HepG2 (cell line): ENCODE results near the gene FAM199X. TPM values are rescaled to one million over a fixed set of nuclear protein-coding genes. Genes with fewer than 3 reads are reported as not detected.

Source experiments
- NFKBIZ ChIP-seq: IDR thresholded peaks from 2 replicates; pipeline ENCODE4 v1.6.1; 2018; ENCODE audit warnings: missing genetic modification reagents, missing compliant biosample characterization
- TBL1XR1 ChIP-seq: fragments of 150-350 bp; IDR thresholded peaks from 2 replicates; pipeline ENCODE4 v1.6.1; 2014; ENCODE audit warnings: borderline replicate concordance, low read length; ENCODE audit not compliant: partially characterized antibody
- ZNF75D ChIP-seq: sonication (generic); formaldehyde crosslinking; IDR thresholded peaks from 2 replicates; pipeline ENCODE4 v1.8.1; 2023; ENCODE audit warnings: missing genetic modification reagents, mild to moderate bottlenecking, borderline replicate concordance
- polyA plus RNA-seq, 8 experiments: library from polyadenylated mRNA; depleted of rRNA in 3 of 8; stranded (reverse) in 7 of 8; unstranded in 1 of 8; fragments of >200 nt; fragmentation: Illumina TruSeq in 4 of 8; extraction: Trizol in 4 of 8; gene quantifications; 2 replicates each; pipeline versions ENCODE4 v1.2.1 to v1.2.3, GENCODE V29; 2011 to 2016; ENCODE audit warnings: low read depth in 4 of 8, missing spikeins in 1 of 8, mixed read lengths in 1 of 8; ENCODE audit not compliant: insufficient read depth in 1 of 8
- total RNA-seq, 5 experiments: library from RNA; depleted of rRNA; stranded (reverse); fragments of >200 nt; fragmentation: Illumina TruSeq; extraction: Trizol; gene quantifications; 2 replicates each; pipeline ENCODE4 v1.2.3, GENCODE V29; 2016; ENCODE audit warnings: low read depth in 1 of 5
- TF ChIP-seq, protein P1 (sequence below): IDR thresholded peaks from 2 replicates; pipeline ENCODE4 v1.6.1; 2012; ENCODE audit warnings: low read depth, low read length, improper control_type of control experiment
- TF ChIP-seq, protein P2 (sequence below), 2 experiments: sonication (generic) in 1 of 2; formaldehyde crosslinking in 1 of 2; IDR thresholded peaks; 2 replicates each; pipeline versions ENCODE4 v1.4.0 to v1.6.1; 2018 to 2020; ENCODE audit warnings: missing genetic modification reagents in 2 of 2, borderline replicate concordance in 1 of 2, low read depth in 1 of 2, mild to moderate bottlenecking in 1 of 2, missing biosample characterization in 1 of 2
- TF ChIP-seq, protein P3 (sequence below): sonication (generic); formaldehyde crosslinking; IDR thresholded peaks from 2 replicates; pipeline ENCODE4 v1.4.0; 2020; ENCODE audit warnings: missing genetic modification reagents
- TF ChIP-seq, protein P4 (sequence below): sonication (generic); formaldehyde crosslinking; IDR thresholded peaks from one replicate; pipeline ENCODE4 v1.5.1; 2020; ENCODE audit warnings: mild to moderate bottlenecking, missing genetic modification reagents; ENCODE audit errors: not compliant biosample characterization
- TF ChIP-seq, protein P5 (sequence below): sonication (generic); formaldehyde crosslinking; IDR thresholded peaks from 2 replicates; pipeline ENCODE4 v1.5.0; 2020; ENCODE audit warnings: mild to moderate bottlenecking, missing genetic modification reagents, moderate library complexity

The FAM199X gene
- total and polyA plus RNA-seq, 2 of the 13 experiments (the other 11 are each of a cell fraction or from before 2014, with no cell fraction given) = 5.1 to 18.0 TPM

DNA sequence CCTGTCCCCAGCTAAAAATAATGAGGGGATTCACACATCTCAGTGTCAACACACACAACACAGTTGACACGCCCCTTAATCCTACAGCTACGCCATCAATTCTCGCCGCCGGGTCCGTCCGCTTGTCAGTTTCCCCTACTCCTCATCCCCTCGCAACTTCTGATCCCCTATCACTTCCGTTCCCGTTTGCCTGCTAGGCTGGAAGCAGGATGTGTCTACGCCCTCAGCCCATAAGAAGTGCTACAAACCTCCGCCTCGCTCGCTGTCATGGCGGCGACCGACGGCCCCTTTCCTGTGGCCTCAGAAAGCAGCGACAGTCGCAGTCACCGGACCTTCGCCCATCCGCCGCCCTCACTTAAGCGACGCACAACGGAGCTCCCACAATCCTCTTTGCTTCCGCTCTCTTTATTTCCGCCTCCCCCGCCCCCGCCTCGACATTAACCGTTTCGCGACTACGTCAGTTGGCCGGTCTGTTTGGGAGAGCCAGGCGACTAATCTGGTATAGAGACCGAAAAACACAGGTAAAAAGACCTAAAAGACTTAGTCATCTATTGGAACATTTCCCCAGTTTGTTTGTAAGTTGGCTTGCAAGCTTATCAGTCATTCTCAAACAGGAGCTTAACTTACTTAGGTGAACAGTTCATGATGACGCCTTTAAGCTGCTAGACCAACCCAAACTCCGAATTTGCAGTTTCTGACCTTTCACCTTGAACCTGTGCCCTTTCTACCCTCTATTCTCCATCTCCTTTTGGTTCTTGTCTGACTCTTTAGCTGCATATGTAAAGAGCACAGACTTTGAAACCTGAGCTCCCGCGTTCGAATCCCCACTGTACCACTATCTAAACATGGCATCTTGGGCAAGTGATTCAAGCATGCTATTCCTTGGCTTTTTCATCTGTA lies 9.4 kb upstream of the FAM199X start, which contains the start of gene SLC25A53 (continued):
- TF ChIP-seq NFKBIZ (CRISPR knock-in tag) (no peak), TBL1XR1 (peak; percentile 24), ZNF75D (CRISPR knock-in tag) (no peak)
- TF ChIP-seq, protein P1, sequence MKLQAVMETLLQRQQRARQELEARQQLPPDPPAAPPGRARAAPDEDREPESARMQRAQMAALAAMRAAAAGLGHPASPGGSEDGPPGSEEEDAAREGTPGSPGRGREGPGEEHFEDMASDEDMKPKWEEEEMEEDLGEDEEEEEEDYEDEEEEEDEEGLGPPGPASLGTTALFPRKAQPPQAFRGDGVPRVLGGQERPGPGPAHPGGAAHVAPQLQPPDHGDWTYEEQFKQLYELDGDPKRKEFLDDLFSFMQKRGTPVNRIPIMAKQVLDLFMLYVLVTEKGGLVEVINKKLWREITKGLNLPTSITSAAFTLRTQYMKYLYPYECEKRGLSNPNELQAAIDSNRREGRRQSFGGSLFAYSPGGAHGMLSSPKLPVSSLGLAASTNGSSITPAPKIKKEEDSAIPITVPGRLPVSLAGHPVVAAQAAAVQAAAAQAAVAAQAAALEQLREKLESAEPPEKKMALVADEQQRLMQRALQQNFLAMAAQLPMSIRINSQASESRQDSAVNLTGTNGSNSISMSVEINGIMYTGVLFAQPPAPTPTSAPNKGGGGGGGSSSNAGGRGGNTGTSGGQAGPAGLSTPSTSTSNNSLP = 0 out of 2 replicates have a peak, but pooled peaks have one; percentile 31
- TF ChIP-seq, protein P2, sequence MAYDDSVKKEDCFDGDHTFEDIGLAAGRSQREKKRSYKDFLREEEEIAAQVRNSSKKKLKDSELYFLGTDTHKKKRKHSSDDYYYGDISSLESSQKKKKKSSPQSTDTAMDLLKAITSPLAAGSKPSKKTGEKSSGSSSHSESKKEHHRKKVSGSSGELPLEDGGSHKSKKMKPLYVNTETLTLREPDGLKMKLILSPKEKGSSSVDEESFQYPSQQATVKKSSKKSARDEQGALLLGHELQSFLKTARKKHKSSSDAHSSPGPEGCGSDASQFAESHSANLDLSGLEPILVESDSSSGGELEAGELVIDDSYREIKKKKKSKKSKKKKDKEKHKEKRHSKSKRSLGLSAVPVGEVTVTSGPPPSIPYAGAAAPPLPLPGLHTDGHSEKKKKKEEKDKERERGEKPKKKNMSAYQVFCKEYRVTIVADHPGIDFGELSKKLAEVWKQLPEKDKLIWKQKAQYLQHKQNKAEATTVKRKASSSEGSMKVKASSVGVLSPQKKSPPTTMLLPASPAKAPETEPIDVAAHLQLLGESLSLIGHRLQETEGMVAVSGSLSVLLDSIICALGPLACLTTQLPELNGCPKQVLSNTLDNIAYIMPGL (CRISPR knock-in tag; IDR thresholded peaks at IDR 0.05; ENCODE audit: borderline replicate concordance in 1 of 2, low read depth in 1 of 2) = peak in 1 of 2 experiments; percentile 45; a peak in 2 of 4 replicates
- TF ChIP-seq, protein P3, sequence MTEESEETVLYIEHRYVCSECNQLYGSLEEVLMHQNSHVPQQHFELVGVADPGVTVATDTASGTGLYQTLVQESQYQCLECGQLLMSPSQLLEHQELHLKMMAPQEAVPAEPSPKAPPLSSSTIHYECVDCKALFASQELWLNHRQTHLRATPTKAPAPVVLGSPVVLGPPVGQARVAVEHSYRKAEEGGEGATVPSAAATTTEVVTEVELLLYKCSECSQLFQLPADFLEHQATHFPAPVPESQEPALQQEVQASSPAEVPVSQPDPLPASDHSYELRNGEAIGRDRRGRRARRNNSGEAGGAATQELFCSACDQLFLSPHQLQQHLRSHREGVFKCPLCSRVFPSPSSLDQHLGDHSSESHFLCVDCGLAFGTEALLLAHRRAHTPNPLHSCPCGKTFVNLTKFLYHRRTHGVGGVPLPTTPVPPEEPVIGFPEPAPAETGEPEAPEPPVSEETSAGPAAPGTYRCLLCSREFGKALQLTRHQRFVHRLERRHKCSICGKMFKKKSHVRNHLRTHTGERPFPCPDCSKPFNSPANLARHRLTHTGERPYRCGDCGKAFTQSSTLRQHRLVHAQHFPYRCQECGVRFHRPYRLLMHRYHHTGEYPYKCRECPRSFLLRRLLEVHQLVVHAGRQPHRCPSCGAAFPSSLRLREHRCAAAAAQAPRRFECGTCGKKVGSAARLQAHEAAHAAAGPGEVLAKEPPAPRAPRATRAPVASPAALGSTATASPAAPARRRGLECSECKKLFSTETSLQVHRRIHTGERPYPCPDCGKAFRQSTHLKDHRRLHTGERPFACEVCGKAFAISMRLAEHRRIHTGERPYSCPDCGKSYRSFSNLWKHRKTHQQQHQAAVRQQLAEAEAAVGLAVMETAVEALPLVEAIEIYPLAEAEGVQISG (CRISPR knock-in tag) = peak; percentile 93
- TF ChIP-seq, protein P4, sequence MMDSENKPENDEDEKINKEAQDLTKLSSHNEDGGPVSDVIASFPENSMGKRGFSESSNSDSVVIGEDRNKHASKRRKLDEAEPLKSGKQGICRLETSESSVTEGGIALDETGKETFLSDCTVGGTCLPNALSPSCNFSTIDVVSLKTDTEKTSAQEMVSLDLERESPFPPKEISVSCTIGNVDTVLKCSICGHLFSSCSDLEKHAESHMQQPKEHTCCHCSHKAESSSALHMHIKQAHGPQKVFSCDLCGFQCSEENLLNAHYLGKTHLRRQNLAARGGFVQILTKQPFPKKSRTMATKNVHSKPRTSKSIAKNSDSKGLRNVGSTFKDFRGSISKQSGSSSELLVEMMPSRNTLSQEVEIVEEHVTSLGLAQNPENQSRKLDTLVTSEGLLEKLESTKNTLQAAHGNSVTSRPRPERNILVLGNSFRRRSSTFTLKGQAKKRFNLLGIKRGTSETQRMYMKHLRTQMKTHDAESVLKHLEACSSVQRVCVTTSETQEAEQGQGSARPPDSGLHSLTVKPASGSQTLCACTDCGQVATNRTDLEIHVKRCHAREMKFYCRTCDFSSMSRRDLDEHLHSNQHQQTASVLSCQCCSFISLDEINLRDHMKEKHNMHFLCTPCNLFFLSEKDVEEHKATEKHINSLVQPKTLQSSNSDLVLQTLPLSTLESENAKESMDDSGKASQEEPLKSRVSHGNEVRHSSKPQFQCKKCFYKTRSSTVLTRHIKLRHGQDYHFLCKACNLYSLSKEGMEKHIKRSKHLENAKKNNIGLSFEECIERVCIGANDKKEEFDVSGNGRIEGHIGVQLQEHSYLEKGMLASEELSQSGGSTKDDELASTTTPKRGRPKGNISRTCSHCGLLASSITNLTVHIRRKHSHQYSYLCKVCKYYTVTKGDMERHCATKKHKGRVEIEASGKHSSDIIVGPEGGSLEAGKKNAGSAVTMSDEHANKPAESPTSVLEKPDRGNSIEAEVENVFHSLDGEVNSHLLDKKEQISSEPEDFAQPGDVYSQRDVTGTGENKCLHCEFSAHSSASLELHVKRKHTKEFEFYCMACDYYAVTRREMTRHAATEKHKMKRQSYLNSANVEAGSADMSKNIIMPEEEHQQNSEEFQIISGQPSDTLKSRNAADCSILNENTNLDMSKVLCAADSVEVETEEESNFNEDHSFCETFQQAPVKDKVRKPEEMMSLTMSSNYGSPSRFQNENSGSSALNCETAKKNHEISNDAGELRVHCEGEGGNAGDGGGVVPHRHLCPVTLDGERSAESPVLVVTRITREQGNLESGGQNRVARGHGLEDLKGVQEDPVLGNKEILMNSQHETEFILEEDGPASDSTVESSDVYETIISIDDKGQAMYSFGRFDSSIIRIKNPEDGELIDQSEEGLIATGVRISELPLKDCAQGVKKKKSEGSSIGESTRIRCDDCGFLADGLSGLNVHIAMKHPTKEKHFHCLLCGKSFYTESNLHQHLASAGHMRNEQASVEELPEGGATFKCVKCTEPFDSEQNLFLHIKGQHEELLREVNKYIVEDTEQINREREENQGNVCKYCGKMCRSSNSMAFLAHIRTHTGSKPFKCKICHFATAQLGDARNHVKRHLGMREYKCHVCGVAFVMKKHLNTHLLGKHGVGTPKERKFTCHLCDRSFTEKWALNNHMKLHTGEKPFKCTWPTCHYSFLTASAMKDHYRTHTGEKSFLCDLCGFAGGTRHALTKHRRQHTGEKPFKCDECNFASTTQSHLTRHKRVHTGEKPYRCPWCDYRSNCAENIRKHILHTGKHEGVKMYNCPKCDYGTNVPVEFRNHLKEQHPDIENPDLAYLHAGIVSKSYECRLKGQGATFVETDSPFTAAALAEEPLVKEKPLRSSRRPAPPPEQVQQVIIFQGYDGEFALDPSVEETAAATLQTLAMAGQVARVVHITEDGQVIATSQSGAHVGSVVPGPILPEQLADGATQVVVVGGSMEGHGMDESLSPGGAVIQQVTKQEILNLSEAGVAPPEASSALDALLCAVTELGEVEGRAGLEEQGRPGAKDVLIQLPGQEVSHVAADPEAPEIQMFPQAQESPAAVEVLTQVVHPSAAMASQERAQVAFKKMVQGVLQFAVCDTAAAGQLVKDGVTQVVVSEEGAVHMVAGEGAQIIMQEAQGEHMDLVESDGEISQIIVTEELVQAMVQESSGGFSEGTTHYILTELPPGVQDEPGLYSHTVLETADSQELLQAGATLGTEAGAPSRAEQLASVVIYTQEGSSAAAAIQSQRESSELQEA (CRISPR knock-in tag) = no peak
- TF ChIP-seq, protein P5, sequence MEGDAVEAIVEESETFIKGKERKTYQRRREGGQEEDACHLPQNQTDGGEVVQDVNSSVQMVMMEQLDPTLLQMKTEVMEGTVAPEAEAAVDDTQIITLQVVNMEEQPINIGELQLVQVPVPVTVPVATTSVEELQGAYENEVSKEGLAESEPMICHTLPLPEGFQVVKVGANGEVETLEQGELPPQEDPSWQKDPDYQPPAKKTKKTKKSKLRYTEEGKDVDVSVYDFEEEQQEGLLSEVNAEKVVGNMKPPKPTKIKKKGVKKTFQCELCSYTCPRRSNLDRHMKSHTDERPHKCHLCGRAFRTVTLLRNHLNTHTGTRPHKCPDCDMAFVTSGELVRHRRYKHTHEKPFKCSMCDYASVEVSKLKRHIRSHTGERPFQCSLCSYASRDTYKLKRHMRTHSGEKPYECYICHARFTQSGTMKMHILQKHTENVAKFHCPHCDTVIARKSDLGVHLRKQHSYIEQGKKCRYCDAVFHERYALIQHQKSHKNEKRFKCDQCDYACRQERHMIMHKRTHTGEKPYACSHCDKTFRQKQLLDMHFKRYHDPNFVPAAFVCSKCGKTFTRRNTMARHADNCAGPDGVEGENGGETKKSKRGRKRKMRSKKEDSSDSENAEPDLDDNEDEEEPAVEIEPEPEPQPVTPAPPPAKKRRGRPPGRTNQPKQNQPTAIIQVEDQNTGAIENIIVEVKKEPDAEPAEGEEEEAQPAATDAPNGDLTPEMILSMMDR (CRISPR knock-in tag) = 0 out of 2 replicates have a peak, but pooled peaks have one; percentile 9
